HCT116 (cell line): Measurements from ENCODE around the gene CYB561A3.

Experiments used
- CEBPB ChIP-seq: IDR thresholded peaks from 2 replicates; pipeline ENCODE4 v1.6.1; 2012; ENCODE audit warnings: low read depth
- EGR1 ChIP-seq: IDR thresholded peaks from 2 replicates; pipeline ENCODE4 v1.6.1; 2012; ENCODE audit warnings: low read depth
- ELF1 ChIP-seq: IDR thresholded peaks from 2 replicates; pipeline ENCODE4 v1.6.1; 2012; ENCODE audit warnings: low read depth, borderline replicate concordance
- EZH2 ChIP-seq: fragments of 200-600 bp; sonication (generic); IDR thresholded peaks from 2 replicates; pipeline ENCODE4 v1.6.1; 2017; ENCODE audit warnings: antibody characterized with exemption, mixed run types
- EZH2phosphoT487 ChIP-seq: fragments of 200-600 bp; IDR thresholded peaks from 2 replicates; pipeline ENCODE4 v1.6.1; 2018; ENCODE audit warnings: antibody characterized with exemption, borderline replicate concordance
- JUND ChIP-seq: IDR thresholded peaks from 2 replicates; pipeline ENCODE4 v1.6.1; 2012
- POLR2A ChIP-seq: IDR thresholded peaks from 2 replicates; pipeline ENCODE4 v1.7.0; 2011; ENCODE audit warnings: borderline replicate concordance; ENCODE audit not compliant: insufficient read depth, insufficient read length; ENCODE audit errors: extremely low read depth
- POLR2AphosphoS5 ChIP-seq: IDR thresholded peaks from 2 replicates; pipeline ENCODE4 v1.6.1; 2011; ENCODE audit warnings: mild to moderate bottlenecking, low read depth, low read length, moderate library complexity
- RAD21 ChIP-seq: IDR thresholded peaks from 2 replicates; pipeline ENCODE4 v1.6.1; 2012; ENCODE audit warnings: low read depth, mild to moderate bottlenecking
- REST ChIP-seq: IDR thresholded peaks from 2 replicates; pipeline ENCODE4 v1.6.1; 2012; ENCODE audit warnings: low read depth
- TCF7L2 ChIP-seq: IDR thresholded peaks from 2 replicates; pipeline ENCODE4 v1.7.0; 2011; ENCODE audit warnings: borderline replicate concordance, inconsistent platforms; ENCODE audit not compliant: insufficient read depth, insufficient read length; ENCODE audit errors: extremely low read depth
- ZBTB33 ChIP-seq: IDR thresholded peaks from 2 replicates; pipeline ENCODE4 v1.6.1; 2011; ENCODE audit warnings: mild to moderate bottlenecking, low read length, moderate library complexity; ENCODE audit not compliant: insufficient replicate concordance; ENCODE audit errors: extremely low read depth
- ZFX ChIP-seq: fragments of 450-650 bp; IDR thresholded peaks from 2 replicates; pipeline ENCODE4 v1.6.1; 2017
- TF ChIP-seq, protein P1 (sequence below), 3 experiments: fragments of 200-600 bp in 1 of 3; sonication (generic) in 1 of 3; IDR thresholded peaks in 2 of 3; conservative IDR thresholded peaks in 1 of 3; 2 replicates each; pipeline ENCODE4 v1.5.1; 2012 to 2017; ENCODE audit warnings: low read depth in 2 of 3, low read length in 2 of 3, antibody characterized with exemption in 1 of 3, borderline replicate concordance in 1 of 3, control low read depth in 1 of 3, mild to moderate bottlenecking in 1 of 3, mixed read lengths in 1 of 3, mixed run types in 1 of 3, moderate library complexity in 1 of 3; ENCODE audit not compliant: insufficient read depth in 1 of 3

DNA sequence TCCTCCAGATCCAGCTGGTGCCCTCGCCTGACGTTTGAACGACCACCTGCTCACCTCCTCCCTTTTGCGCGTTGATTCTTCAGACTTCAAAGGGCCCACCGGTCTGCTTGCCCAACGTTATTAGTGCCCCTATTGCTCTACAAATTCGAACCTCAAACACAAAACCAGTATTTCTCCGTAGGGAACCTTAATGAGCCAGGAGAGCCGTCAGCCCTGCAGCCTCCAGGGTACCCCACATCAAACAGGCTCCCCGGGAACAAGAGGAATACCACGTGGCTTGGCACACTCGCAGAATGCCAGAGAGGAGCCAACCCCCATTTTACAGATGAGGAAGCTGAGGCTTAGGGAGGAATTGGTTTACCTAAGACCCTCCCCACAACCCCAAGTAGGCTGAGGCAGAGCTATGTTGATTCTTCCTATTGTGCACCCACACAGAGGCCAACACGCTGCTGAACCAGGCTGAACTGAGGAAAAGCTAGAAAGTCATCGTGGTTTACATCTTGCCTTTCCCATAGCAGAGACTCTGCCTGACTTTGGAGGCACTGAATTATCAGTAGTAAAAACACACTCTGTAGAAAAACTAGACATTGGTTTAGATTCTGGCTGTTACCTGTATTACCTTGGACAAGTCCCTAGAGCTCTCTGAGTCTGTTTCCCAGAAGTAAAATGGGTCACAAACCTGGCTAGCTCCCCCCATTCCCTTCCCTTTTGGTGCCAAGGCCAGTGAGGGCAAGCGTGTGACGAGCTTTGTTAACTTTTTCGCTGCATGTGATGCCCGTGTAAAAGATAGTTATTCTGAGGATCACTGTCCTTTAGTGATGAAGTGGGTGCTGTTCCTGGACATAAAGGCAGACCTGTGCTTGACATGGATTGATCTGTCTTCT lies 27.9 kb downstream of the CYB561A3 start:
- TF ChIP-seq ELF1: no peak
- TF ChIP-seq POLR2A: peak; percentile 9
- TF ChIP-seq, protein P1, sequence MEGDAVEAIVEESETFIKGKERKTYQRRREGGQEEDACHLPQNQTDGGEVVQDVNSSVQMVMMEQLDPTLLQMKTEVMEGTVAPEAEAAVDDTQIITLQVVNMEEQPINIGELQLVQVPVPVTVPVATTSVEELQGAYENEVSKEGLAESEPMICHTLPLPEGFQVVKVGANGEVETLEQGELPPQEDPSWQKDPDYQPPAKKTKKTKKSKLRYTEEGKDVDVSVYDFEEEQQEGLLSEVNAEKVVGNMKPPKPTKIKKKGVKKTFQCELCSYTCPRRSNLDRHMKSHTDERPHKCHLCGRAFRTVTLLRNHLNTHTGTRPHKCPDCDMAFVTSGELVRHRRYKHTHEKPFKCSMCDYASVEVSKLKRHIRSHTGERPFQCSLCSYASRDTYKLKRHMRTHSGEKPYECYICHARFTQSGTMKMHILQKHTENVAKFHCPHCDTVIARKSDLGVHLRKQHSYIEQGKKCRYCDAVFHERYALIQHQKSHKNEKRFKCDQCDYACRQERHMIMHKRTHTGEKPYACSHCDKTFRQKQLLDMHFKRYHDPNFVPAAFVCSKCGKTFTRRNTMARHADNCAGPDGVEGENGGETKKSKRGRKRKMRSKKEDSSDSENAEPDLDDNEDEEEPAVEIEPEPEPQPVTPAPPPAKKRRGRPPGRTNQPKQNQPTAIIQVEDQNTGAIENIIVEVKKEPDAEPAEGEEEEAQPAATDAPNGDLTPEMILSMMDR (IDR thresholded peaks at IDR 0.05 in 2 of 3, conservative IDR thresholded peaks at IDR 0.05 in 1 of 3; ENCODE audit: borderline replicate concordance in 1 of 3, insufficient read depth in 1 of 3, low read depth in 2 of 3, low read length in 2 of 3): no peak
- no peak; the same call in 1 of the 2 replicates for TF ChIP-seq POLR2AphosphoS5
- no peak for TF ChIP-seq CEBPB
- TF ChIP-seq ZFX: no peak
- no peak for TF ChIP-seq JUND
- no peak for TF ChIP-seq EZH2
- TF ChIP-seq ZBTB33: no peak
- peak; percentile 92 for TF ChIP-seq TCF7L2
- TF ChIP-seq REST: no peak
- TF ChIP-seq EZH2phosphoT487: no peak
- TF ChIP-seq EGR1: no peak
- TF ChIP-seq RAD21: no peak
